Breast epithelium (tissue), 4 donors: ENCODE data around the gene SETD1A. TPM values are rescaled to one million over a fixed set of nuclear protein-coding genes. Genes with fewer than 3 reads are reported as not detected.

Experiments used
- DNase-seq, 2 donors: peaks; one replicate each; pipeline ENCODE4 v3.0.0-alpha.2; 2019; ENCODE audit warnings: low spot score in 2 of 2
- H3K27ac ChIP-seq, 2 donors: fragments of 200-600 bp; sonication (generic) in 1 of 2; one replicate each; pipeline ENCODE4 v1.5.1; 2016 to 2019; ENCODE audit warnings: mild to moderate bottlenecking in 1 of 2
- H3K27me3 ChIP-seq, 2 donors: fragments of 200-600 bp; sonication (generic) in 1 of 2; one replicate each; pipeline versions ENCODE4 v1.5.1 to v1.6.0; 2017 to 2019; ENCODE audit warnings: control low read depth in 1 of 2, mild to moderate bottlenecking in 1 of 2
- H3K36me3 ChIP-seq: fragments of 200-600 bp; one replicate; pipeline ENCODE4 v1.5.1; 2019
- H3K4me1 ChIP-seq, 2 donors: fragments of 200-600 bp; sonication (generic); one replicate each; pipeline ENCODE4 v1.5.1; 2016 to 2019; ENCODE audit warnings: control low read depth in 1 of 2
- H3K4me3 ChIP-seq, 3 donors: fragments of 200-600 bp; sonication (generic); 1 replicate in 2 of 3; 2 replicates in 1 of 3; pipeline ENCODE4 v1.5.1; 2016 to 2019; ENCODE audit warnings: mild to moderate bottlenecking in 3 of 3, moderate library complexity in 2 of 3
- H3K9me3 ChIP-seq, 2 donors: fragments of 200-600 bp; sonication (generic) in 1 of 2; one replicate each; pipeline ENCODE4 v1.5.1; 2016 to 2019; ENCODE audit warnings: control low read depth in 1 of 2
- CTCF ChIP-seq, 3 donors: fragments of 450-650 bp; IDR thresholded peaks; one replicate each; pipeline ENCODE4 v1.5.1; 2016 to 2017; ENCODE audit warnings: antibody characterized with exemption in 3 of 3, mild to moderate bottlenecking in 3 of 3, moderate library complexity in 3 of 3
- POLR2A ChIP-seq: fragments of 450-650 bp; IDR thresholded peaks from one replicate; pipeline ENCODE4 v1.6.1; 2016; ENCODE audit warnings: antibody characterized with exemption, mild to moderate bottlenecking, moderate library complexity
- POLR2AphosphoS5 ChIP-seq, 3 donors: sonication (generic); formaldehyde crosslinking; IDR thresholded peaks; one replicate each; pipeline ENCODE4 v1.6.1; 2017; ENCODE audit warnings: antibody characterized with exemption in 3 of 3
- intact Hi-C: fragments of 100-400 bp; cut with DNase I; formaldehyde crosslinking; loops from one replicate; pipeline ENCODE4 v1.15.1; 2023; ENCODE audit warnings: low total_unique reads
- total RNA-seq, 3 donors: library from RNA; depleted of rRNA; stranded (reverse); fragments of >200 nt; gene quantifications; one replicate each; pipeline ENCODE4 v1.1.0, GENCODE V29; 2016

The SETD1A gene
- total RNA-seq: 1 to 10 TPM; 4.8 to 5.6 (median 5.1) TPM

- intact Hi-C loops: no loop called here
- Histone ChIP-seq H3K9me3 (no peaks in the 10 kb centered on the region), H3K4me3 (peak within 1 kb of the TSS; percentile 68 to 84 (median 83)), H3K27me3 (no peaks in the 10 kb centered on the region), H3K4me1 (peaks cover 0 to 7% of the 10 kb centered on the region in 2 donors), H3K36me3 (no peaks in the 10 kb centered on the region), H3K27ac (peak within 1 kb of the TSS; percentile 97 to 98)
- TF ChIP-seq POLR2AphosphoS5 (IDR thresholded peaks at IDR 0.05): peak; percentile 66 to 85 (median 80)
- no peak for TF ChIP-seq POLR2A
- peak in 2 of 3 donors; percentile 25 to 49 for TF ChIP-seq CTCF (IDR thresholded peaks at IDR 0.05)
- DNase-seq: peak; percentile 95 to 98
Observed at GRCh38 chr16:30957456-30958174, at the start of gene SETD1A. SETD1A (plus strand) TSS chr16:30957754; CDS start chr16:30958732, 978 bp downstream.

GRCh38 chr16:30910427-30911029, 47.0 kb upstream of the SETD1A start:
- no peak overlapping the region for H3K4me3 ChIP-seq
- H3K9me3 ChIP-seq: no peaks in the 10 kb centered on the region
- DNase-seq: no peak
- H3K36me3 ChIP-seq: no peaks in the 10 kb centered on the region
- no peak overlapping the region for H3K27ac ChIP-seq
- no peaks in the 10 kb centered on the region for H3K27me3 ChIP-seq
- intact Hi-C loops: no loop called here
- no peaks in the 10 kb centered on the region for H3K4me1 ChIP-seq
- TF ChIP-seq POLR2AphosphoS5 (IDR thresholded peaks at IDR 0.05) (no peak), CTCF (IDR thresholded peaks at IDR 0.05) (no peak), POLR2A (no peak)

- DNase-seq: no peak
- intact Hi-C loops: no loop called here
- H3K27ac ChIP-seq: no peak overlapping the region
- no peaks in the 10 kb centered on the region for H3K9me3 ChIP-seq
- TF ChIP-seq CTCF (IDR thresholded peaks at IDR 0.05): no peak
- no peaks in the 10 kb centered on the region for H3K4me1 ChIP-seq
- no peaks in the 10 kb centered on the region for H3K36me3 ChIP-seq
- H3K4me3 ChIP-seq: no peak overlapping the region
- H3K27me3 ChIP-seq: no peaks in the 10 kb centered on the region
Observed at GRCh38 chr16:30912794-30913412, 44.7 kb upstream of the SETD1A start.

DNA sequence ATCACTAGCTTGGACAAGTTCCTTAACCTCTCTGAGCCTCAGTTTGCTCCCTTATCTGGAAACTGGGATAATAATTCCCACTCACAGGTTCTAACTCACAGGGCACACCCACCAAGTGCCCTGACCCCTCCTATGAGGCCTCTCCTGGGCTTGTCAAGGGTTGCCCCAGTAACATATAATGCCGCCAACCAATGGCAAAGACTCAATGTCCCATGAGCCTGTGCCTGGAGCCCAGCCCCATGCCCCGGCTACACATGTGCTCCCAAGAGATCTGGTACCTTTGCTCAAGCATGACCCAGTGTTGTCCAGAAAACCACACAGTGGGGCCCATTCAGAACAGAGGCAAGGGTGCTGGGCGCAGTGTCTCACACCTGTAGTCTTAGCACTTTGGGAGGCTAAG, 42.7 kb upstream of the SETD1A start:
- DNase-seq: no peak
- Histone ChIP-seq H3K9me3 (no peaks in the 10 kb centered on the region), H3K27ac (no peak overlapping the region), H3K36me3 (no peaks in the 10 kb centered on the region), H3K27me3 (no peaks in the 10 kb centered on the region), H3K4me1 (no peaks in the 10 kb centered on the region), H3K4me3 (no peak overlapping the region)
- no peak for TF ChIP-seq POLR2AphosphoS5 (IDR thresholded peaks at IDR 0.05)
- no peak for TF ChIP-seq CTCF (IDR thresholded peaks at IDR 0.05)
- TF ChIP-seq POLR2A: no peak
- intact Hi-C loops: no loop called here

DNA sequence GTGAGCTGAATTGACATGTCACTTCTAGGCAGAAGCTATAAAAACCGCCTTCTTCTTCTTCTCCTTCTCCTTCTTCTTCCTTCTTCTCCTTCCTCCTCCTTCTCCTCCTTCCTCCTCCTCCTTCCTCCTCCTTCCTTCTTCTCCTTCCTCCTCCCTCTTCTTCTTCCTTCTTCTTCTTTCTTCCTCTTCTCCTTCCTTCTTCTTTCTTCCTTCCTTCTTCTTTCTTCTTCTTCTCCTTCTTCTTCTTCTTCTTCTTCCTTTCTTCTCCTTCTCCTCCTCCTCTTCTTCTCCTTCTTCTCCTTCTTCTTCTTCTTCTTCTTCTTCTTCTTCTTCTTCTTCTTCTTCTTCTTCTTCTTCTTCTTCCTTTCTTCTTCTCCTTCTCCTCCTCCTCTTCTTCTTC, 38.9 kb upstream of the SETD1A start:
- Histone ChIP-seq H3K4me3 (no peak overlapping the region), H3K27me3 (no peaks in the 10 kb centered on the region), H3K27ac (no peak overlapping the region), H3K36me3 (no peaks in the 10 kb centered on the region), H3K9me3 (no peaks in the 10 kb centered on the region), H3K4me1 (no peaks in the 10 kb centered on the region)
- intact Hi-C loops: no loop called here
- no peak for DNase-seq
- TF ChIP-seq POLR2A (no peak), POLR2AphosphoS5 (IDR thresholded peaks at IDR 0.05) (no peak), CTCF (IDR thresholded peaks at IDR 0.05) (no peak)
